Right hindlimb (tissue), 1 donor: ENCODE results near the gene LMNA.
A peak's percentile ranks its signal among the peaks of the same experiment; 100 is the strongest.
"Not testable (repeated sequence)": the region's sequence is repeated elsewhere in the genome, so short reads cannot be mapped to it uniquely, and the experiment has no call there.

ENCODE experiments used
- DNase-seq: peaks from one replicate; pipeline ENCODE4 v3.0.0-alpha.2; 2018

The LMNA gene

DNA sequence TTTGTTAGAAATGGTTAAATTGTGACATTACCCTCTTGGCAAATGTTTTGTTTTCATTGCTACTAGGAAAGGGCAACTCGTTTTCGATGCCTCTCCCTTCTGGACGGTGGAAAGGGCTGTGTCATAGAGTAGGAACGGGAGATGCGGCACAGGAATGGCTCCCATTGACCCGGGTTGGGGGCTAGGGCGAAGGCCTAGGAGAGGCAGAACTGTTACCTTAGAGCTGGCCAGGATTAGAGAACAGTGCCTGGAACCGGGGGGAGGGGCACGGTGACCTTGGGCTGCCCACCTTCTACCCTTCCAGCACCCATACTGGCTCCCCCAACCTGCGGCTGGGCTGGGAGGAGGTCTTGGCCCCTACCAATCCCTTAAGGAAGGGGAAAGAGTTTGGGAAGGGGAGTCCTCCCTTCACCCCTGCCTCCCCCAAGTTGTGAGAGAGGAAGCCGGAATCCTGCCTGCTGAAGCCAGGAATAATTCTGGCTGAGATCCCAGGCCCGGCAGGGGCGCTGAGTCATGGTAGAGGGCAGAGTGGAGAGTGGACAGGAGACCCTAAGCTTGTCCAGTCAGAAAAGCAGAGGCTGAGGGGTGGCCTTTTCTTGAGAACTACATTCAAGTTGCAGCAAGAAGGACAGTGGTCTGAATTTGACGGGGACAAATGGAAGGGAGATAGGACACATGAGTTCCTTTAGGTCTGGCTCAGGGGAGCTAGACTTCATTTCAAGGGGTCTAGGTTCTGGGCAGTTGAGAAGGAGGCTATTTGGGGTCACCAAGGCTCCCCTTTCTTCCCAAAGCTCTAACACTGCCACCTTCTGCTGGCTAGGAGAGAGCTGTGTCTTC, 8.2 kb downstream of the LMNA start:
- DNase-seq, result peak; percentile 87

DNA sequence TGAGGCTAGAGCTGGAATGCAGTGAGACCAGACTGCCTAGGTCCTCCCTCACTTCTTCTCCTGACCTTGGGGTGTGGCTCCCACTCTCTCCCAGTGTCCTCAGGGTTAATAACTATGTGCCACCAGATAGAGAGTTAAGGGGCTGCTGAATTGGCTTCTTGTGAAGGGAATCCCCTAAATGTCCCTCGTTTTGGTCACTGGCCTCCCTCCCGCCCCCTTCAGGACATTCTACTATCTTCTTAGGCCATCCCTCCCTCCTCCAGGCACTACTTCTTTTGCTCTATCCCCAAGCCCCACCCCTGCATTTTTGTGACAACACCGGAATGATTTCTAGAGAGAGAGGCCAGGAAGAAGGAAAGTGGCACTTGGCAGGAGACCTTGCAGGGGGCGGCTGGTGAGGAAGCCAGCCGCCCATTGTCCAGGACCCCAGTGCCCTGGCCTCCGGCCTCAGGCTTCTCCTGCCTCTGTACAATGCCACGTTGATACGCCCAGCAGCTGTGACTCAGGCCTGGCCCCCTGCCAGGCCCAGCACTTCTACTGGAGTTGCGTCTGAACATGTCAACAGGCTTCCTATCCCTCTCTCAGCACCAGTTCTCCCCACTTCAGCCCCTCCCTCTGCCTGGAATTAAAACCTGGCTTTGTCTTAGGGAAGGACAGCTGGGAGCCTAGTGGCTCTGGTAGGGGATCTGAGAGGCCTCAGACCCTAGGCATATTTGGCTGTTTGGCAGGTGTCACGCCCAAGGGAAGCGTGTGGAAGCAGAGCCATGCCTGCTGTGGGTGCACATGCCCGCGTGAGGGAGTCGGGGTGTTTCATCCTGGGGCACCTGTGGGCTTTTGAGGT, 9.1 kb downstream of the LMNA start:
- DNase-seq, result peak; percentile 96

DNA sequence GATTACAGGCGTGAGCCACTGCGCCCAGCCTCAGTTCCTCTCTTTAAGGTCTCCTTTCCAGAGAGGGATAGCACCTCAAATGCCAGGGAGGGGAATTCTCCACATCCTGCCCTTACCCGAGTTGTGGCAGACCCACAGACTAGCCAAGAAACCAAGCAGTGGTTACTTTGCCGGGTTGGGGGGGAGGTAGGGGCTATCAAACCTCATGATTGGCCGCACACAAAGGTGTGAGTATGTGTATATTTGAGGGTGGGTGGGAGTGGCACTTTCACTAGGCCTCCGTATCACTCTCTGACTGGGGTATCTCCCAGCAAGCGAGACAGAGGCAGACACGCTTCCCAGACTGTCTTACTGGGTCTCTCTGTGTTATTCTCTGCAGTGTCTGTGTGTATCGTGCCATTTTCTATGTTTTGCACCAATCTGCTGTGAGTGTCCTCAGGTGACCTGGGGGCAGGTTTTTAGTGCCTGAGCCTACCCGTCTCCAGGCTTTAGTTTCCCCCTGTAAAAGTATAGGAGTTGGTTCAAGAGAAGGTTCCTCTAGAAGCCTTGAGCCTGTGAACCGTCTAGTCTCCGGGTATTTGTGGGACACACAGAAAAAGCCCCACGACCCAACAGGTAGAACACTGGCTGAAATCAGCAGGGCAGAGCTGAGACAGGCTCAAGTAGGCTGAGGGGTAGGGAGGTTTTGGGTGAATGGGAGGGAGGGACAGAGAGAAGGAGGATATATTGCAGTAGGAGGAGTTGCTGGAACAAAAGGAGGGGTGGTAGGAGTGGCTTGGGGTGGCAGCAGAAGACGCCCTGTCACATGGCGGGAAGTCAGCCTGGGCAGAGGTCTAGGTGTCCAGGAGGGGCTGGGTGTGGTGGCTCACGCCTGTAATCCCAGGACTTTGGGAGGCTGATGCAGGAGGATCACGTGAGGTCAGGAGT, 10.3 kb downstream of the LMNA start:
- peak; percentile 51 for DNase-seq

DNA sequence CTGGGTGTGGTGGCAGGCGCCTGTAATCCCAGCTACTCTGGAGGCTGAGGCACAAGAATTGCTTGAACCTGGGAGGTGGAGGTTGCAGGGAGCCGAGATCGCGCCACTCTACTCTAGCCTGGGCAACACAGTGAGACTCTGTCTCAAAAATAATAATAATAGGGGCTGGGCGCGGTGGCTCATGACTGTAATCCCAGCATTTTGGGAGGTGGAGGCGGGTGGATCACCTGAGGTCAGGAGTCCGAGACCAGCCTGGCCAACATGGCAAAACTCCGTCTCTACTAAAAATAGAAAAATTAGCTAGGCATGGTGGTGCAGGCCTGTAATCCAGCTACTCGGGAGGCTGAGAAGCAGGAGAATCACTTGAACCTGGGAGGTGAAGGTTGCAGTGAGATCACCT, 11.0 kb downstream of the LMNA start:
- not testable (repeated sequence) for DNase-seq

DNA sequence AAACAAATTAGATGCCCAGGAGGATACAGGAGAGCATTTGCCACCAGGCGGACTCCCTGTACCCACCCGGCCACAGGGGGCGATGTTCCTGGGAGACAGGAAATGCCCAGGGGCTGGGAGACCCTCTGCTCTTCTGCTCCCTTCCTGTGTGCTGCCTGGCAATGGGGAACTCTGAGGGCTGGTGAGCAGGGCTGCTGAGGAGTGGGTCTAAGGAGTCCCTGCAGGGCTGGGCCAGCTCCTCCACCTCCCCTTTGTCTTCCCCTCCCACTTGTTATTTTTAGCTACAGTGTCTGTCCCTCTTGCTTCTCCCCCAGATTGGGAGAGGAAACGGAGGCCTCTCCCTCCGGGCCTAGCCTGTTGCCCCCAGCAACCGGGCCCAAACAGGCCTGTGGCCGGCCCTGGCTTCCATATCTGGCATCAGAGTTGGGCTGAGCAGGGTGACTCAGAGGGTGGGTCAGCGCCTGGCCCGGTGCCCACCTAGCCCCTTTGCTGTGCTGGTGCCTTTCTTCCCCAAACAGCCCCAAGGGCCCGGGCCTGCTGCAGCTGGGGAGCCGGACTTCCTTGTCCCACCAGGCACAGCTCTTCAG, 11.6 kb downstream of the LMNA start:
- DNase-seq, result peak; percentile 94

DNA sequence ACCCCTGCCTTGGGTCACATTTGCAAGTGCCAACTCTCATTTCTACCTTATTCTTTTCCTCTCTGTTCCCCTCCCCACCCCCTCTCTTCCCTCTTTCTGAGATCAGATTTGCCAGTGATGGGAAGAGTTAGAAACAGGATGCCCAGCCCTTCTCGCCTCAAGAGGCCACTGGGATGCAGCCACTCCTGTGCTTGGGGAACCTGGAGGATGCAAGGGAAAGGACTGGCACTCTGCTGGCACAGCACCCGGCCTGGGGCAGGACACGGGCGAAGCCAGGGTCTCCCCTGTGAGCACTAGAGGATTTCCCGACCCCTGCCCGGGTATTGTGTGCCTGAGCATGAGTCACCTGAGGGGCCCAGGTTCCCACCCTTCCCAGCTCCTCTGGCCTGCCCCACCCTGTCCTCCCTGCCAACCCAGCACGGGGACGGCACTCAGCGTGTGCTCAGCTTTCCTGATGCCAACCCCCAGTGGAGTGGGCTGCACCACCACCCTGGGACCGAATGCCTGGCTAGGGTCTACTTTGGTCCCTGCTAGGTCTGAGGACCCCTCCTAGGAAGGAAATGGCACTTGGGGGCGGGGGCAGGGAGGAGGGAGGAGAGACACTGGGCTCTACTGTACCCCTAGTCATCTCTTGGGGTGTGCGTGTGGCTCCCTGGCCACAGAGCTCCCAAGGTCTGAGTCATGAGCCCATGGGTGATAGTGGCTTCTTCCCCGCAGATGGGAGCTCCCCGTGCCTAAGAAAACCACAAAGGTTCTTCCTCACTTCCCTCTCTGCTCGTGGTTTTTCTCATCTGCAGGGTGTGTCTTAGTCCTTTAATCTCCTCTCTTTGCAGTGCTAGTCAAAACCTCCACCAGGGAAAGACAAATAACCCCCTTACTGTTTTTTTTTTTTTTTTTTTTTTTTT, 12.4 kb downstream of the LMNA start:
- peak; percentile 64 for DNase-seq

DNA sequence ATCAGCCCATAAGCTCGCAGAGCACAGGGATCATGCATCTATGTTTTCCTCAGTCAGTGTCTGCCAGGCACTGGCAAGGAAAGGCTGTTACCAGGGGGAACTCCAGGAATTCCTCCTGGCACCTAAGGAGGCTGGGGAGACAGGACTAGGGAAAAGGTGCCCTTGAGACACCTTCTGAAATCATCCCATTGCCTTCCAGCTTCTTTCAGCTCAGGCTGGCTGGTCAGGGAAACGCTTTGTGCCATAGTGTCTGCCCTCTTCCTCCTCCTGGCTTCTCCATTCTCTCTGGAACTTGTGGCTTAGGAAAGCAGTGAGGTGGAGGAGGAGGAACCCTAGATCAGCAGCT, 13.8 kb downstream of the LMNA start:
- DNase-seq, result no peak

DNA sequence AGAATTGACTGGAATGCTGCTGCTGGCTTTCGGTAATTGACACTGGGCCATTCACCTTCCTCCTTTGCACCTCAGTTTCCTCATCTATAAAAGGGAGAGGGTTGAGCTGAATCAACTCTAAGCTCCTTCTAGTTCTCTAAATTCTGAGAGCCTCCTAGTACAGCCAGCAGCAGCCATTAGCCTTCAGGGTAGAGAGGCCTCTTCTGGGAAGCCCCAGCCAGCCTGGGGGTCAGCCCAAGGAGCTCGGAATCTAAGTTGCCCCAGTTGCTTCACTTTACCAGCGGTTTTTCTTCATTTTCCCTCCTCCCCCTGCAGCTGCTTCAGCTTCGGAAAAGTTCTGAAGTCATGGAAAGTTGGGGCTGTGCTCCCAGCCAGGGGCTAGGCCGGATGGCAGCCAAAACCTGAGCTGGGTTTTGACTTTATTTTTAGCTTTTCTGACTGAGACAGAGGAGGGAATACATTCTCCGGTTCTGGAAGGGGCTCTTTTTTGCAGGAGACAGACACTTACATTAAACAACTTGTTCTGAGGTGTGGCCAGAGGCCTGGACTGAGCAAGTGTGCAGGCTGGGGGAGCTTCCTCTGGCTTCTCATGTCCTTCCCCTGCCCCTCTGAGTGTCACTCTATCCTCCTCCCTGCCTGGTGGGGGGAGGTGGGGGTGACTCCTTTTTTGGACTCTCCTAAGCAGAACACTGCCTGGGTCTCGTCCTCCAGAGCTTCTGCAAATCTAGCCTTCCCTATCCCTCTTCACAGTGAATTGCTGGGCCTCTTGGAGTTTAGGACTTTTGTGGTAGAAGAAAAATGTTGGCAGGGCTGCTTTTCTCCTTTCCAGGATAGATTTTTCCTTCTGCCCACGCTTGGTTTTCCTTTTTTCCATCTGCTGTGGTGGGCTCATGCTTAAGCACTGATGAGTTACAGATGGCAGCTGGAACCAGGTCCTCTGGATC, 14.4 kb downstream of the LMNA start:
- peak; percentile 96 for DNase-seq

DNA sequence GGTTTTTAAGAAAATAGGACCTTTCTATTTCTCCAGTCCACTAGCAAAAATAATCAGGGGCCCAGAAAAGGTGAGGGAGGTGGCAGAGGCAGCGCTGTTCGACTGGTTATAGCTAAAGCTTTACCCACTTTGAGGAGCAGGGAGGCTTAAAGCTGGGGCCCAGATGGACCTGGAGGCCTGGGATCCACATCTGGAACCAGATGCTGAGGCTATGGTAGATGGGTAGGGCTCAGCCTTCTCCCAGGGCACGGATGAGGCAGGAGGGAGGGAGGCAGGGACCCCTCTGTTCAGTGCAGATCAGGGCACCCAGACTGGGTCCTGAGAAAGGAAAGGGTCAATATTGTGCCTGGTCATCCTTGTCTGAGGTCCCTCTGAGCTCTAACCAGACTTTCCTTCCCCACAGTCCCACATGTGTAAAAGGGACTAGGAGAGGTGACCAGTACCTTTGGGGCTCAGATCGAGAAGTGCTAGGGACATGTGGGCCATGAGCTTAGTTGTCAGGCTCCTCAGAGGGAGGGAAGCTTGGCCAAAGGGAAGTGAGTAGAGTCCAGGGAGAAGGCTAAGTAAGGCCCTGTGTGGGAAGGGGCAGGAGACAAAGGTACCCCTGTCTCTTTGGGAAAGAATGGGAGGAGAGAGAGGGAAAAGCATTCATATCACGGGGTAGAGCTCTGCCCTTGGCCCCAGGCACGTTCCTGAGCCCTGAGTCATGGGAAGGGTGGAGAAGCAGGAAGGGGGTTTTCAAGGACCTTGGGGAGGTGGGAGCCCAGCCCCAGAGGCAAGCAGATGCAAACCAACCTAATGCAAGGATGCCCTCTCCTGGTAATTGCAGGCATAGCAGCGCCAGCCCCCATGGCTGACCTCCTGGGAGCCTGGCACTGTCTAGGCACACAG, 15.4 kb downstream of the LMNA start:
- DNase-seq, result peak; percentile 92

DNA sequence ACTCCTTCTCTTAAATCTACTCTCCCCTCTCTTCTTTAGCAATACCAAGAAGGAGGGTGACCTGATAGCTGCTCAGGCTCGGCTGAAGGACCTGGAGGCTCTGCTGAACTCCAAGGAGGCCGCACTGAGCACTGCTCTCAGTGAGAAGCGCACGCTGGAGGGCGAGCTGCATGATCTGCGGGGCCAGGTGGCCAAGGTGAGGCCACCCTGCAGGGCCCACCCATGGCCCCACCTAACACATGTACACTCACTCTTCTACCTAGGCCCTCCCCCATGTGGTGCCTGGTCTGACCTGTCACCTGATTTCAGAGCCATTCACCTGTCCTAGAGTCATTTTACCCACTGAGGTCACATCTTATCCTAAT, 16.0 kb downstream of the LMNA start:
- DNase-seq, result no peak

DNA sequence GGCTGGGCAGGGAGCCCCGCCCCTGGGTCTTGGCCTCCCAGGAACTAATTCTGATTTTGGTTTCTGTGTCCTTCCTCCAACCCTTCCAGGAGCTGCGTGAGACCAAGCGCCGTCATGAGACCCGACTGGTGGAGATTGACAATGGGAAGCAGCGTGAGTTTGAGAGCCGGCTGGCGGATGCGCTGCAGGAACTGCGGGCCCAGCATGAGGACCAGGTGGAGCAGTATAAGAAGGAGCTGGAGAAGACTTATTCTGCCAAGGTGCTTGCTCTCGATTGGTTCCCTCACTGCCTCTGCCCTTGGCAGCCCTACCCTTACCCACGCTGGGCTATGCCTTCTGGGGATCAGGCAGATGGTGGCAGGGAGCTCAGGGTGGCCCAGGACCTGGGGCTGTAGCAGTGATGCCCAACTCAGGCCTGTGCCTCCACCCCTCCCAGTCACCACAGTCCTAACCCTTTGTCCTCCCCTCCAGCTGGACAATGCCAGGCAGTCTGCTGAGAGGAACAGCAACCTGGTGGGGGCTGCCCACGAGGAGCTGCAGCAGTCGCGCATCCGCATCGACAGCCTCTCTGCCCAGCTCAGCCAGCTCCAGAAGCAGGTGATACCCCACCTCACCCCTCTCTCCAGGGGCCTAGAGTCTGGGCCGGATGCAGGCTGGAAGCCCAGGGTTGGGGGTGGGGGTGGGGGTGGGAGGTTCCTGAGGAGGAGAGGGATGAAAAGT, 20.4 kb downstream of the LMNA start:
- DNase-seq, result no peak

DNA sequence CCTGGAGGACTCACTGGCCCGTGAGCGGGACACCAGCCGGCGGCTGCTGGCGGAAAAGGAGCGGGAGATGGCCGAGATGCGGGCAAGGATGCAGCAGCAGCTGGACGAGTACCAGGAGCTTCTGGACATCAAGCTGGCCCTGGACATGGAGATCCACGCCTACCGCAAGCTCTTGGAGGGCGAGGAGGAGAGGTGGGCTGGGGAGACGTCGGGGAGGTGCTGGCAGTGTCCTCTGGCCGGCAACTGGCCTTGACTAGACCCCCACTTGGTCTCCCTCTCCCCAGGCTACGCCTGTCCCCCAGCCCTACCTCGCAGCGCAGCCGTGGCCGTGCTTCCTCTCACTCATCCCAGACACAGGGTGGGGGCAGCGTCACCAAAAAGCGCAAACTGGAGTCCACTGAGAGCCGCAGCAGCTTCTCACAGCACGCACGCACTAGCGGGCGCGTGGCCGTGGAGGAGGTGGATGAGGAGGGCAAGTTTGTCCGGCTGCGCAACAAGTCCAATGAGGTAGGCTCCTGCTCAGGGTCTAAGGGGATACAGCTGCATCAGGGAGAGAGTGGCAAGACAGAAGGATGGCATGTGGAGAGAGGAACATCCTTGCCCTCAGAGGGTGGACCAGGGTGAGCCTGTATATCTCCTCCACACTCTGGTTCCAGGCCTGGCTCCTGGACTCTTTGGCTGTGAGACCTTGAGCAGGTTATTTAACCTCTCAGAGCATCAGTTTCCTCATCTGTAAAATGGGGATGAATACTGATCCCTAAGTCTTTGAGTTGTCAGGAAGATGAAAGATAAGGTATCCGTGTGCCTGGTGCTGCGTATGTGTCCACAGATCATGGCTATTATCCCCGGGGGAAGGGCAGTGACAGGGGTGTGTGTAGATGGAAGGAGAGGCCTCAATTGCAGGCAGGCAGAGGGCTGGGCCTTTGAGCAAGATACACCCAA, 21.7 kb downstream of the LMNA start:
- no peak for DNase-seq

DNA sequence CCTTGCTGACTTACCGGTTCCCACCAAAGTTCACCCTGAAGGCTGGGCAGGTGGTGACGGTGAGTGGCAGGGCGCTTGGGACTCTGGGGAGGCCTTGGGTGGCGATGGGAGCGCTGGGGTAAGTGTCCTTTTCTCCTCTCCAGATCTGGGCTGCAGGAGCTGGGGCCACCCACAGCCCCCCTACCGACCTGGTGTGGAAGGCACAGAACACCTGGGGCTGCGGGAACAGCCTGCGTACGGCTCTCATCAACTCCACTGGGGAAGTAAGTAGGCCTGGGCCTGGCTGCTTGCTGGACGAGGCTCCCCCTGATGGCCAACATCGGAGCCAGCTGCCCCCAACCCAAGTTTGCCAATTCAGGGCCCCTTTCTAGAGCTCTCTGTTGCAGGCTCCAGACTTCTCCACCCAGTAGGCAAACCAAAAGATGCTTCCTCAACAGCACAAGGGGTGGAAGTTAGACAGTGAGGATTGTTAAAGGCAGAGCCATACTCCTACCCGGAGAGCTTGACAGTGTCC, 22.5 kb downstream of the LMNA start:
- no peak for DNase-seq

DNA sequence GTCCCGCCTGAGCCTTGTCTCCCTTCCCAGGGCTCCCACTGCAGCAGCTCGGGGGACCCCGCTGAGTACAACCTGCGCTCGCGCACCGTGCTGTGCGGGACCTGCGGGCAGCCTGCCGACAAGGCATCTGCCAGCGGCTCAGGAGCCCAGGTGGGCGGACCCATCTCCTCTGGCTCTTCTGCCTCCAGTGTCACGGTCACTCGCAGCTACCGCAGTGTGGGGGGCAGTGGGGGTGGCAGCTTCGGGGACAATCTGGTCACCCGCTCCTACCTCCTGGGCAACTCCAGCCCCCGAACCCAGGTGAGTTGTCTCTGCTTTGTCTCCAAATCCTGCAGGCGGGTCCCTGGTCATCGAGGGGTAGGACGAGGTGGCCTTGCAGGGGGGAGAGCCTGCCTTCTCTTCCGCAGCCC, 24.0 kb downstream of the LMNA start:
- DNase-seq, result no peak

DNA sequence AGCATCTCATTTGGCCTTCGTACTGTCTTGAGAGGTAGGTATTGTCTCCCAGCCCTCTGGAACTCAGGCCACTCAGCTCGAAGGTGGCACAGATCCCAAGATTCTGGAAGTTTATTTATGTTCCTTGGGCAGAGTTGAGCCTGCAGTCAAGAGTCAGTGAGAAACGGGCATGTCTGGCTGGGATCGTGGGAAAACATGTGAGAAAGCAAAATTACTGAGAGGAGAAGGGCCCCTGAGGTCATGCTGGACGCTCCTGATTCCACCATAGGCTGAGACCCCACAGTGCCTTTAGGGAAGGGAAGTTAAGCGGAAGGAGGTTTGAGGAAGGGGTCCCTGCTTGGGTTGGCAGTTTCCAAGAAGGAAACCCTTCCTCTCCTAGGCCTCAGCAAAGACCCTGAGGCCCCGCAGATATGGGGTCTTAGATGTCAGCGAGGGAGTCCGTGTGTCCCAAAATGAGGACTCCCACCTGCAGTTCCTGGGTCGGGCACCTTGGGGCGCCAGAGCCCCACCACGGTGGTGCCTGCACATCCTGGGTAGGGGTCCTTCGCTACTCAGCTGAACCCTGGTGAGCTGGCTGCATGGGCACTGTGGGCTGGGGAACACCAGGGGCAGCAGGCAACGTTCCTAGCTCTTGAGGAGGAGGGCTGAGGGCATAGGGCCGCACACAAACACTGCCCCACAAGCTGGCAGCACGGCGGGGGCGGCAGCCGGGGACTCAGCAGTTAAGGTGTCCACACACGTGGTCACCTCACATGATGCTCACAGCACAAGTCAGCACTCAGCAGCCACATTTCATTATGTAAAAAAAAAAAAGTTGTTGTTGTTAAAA, 26.6 kb downstream of the LMNA start:
- no peak for DNase-seq

DNA sequence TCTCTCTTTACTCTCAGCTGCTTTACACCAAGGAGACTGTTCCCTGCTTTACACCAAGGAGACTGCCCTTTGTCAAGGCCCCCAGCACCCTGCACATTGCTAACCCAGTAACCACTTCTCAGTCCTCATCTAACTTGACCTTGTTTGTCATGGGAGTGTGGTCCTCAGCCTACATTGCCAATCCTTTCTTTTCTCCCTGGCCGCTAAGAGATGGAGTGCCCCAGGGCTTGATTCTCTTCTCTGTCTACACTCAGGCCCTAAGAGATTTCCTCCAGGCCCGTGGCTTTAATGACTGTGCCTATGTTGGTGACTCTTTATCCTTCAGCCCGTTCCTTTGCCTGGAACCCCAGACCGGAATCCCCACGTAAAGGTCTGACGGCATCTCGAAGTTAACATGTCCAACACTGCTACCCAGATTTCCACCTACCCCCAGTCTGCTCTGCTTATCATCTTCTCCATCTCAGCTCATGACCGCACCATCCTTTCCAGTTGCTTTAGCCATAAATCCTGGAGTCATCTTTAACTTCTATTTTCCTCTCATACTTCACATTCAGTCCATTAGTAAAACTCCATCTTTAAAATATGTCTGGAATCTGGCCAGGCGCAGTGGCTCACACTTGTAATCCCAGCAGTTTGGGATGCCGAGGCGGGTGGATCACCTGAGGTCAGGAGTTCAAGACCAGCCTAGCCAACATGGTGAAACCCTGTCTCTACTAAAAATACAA, 29.4 kb downstream of the LMNA start:
- no peak for DNase-seq
